CD4-positive, alpha-beta memory T cell (primary cell): Measurements from ENCODE around the gene DIP2C. TPM values are rescaled to one million over a fixed set of nuclear protein-coding genes. Genes with fewer than 3 reads are reported as not detected.

ENCODE experiments used
- CTCF ChIA-PET: fragments of 350-600 bp; sonication (Branson Sonifier 250); formaldehyde crosslinking; loops from one replicate; lab custom pipeline; 2021; ENCODE audit warnings: inconsistent platforms; ENCODE audit not compliant: partially characterized antibody; lab: Charles Lee
- POLR2A ChIA-PET: fragments of 350-600 bp; sonication (Branson Sonifier 250); formaldehyde crosslinking; loops from one replicate; lab custom pipeline; 2021; ENCODE audit not compliant: partially characterized antibody; lab: Charles Lee
- DNase-seq, 5 donors: peaks; one replicate each; pipeline versions ENCODE4 v3.0.0 to v3.0.0-alpha.2; 2020 to 2022; ENCODE audit warnings: mixed read lengths in 1 of 5
- H3K27ac ChIP-seq: one replicate; pipeline ENCODE4 v1.7.0; 2013; ENCODE audit warnings: low read depth, low read length
- H3K27me3 ChIP-seq: 2 replicates; pipeline ENCODE4 v1.7.0; 2013; ENCODE audit warnings: mild to moderate bottlenecking, low read length, moderate library complexity; ENCODE audit not compliant: insufficient read depth
- H3K36me3 ChIP-seq: 2 replicates; pipeline ENCODE4 v1.7.0; 2013; ENCODE audit warnings: mild to moderate bottlenecking, low read length, moderate library complexity; ENCODE audit not compliant: insufficient read depth
- H3K4me1 ChIP-seq: 2 replicates; pipeline ENCODE4 v1.7.0; 2013; ENCODE audit warnings: mild to moderate bottlenecking, low read length, moderate library complexity; ENCODE audit not compliant: insufficient read depth
- H3K4me3 ChIP-seq, 2 donors: one replicate each; pipeline ENCODE4 v1.7.0; 2013; ENCODE audit warnings: low read length in 2 of 2, mild to moderate bottlenecking in 1 of 2
- H3K9me3 ChIP-seq, 2 donors: one replicate each; pipeline ENCODE4 v1.7.0; 2013; ENCODE audit warnings: low read length in 2 of 2, control low read depth in 1 of 2; ENCODE audit not compliant: control insufficient read depth in 1 of 2
- H3K27ac Mint-ChIP-seq, 7 donors: one replicate each; pipeline ENCODE4 v1.8.0; 2020 to 2021; ENCODE audit warnings: mixed read lengths in 7 of 7, mild to moderate bottlenecking in 6 of 7, inconsistent platforms in 3 of 7, moderate library complexity in 3 of 7
- H3K27me3 Mint-ChIP-seq, 2 donors: one replicate each; pipeline ENCODE4 v1.8.0; 2020 to 2021; ENCODE audit warnings: mixed read lengths in 2 of 2
- H3K36me3 Mint-ChIP-seq, 2 donors: one replicate each; pipeline ENCODE4 v1.8.0; 2020 to 2021; ENCODE audit warnings: mixed read lengths in 2 of 2, inconsistent platforms in 1 of 2, mild to moderate bottlenecking in 1 of 2
- H3K4me1 Mint-ChIP-seq, 4 donors: one replicate each; pipeline ENCODE4 v1.8.0; 2020 to 2021; ENCODE audit warnings: mixed read lengths in 4 of 4, mild to moderate bottlenecking in 1 of 4
- H3K4me3 Mint-ChIP-seq, 8 donors: one replicate each; pipeline ENCODE4 v1.8.0; 2020 to 2021; ENCODE audit warnings: mixed read lengths in 8 of 8, mild to moderate bottlenecking in 7 of 8, moderate library complexity in 6 of 8, inconsistent platforms in 3 of 8
- H3K9me3 Mint-ChIP-seq, 8 donors: one replicate each; pipeline ENCODE4 v1.8.0; 2020 to 2021; ENCODE audit warnings: mixed read lengths in 8 of 8, mild to moderate bottlenecking in 5 of 8, inconsistent platforms in 3 of 8, moderate library complexity in 1 of 8
- intact Hi-C: fragments of 100-400 bp; cut with micrococcal nuclease; formaldehyde crosslinking; loops from one replicate; pipeline ENCODE4 v1.15.1; 2023
- polyA plus RNA-seq, 2 donors: library from polyadenylated mRNA; unstranded; fragments of 300-500 nt; fragmentation: Illumina TruSeq; gene quantifications; one replicate each; pipeline ENCODE4 v1.2.3, GENCODE V29; 2021
- total RNA-seq, 2 experiments: library from RNA; stranded (reverse); gene quantifications; one replicate each; pipeline ENCODE4 v1.2.3, GENCODE V29; 2021

DIP2C gene
- total and polyA plus RNA-seq, 4 experiments from 2014 or later, result 1.1 to 6.0 (median 3.9) TPM

- H3K4me3 Mint-ChIP-seq, result no peak overlapping the region
- H3K36me3 ChIP-seq, result no peaks in the 10 kb centered on the region
- H3K9me3 ChIP-seq, result no peaks in the 10 kb centered on the region
- no peaks in the 10 kb centered on the region for H3K36me3 Mint-ChIP-seq
- intact Hi-C loops, result no loop called here
- CTCF ChIA-PET, result no interaction called here
- H3K27me3 ChIP-seq, result no peaks in the 10 kb centered on the region
- no peak for DNase-seq
- H3K27ac Mint-ChIP-seq, result no peak overlapping the region
- POLR2A ChIA-PET, result no interaction called here
- H3K4me3 ChIP-seq, result no peak overlapping the region
- H3K27ac ChIP-seq, result no peak overlapping the region
- peaks cover 0 to 6% of the 10 kb centered on the region in 2 donors for H3K27me3 Mint-ChIP-seq
- H3K4me1 Mint-ChIP-seq, result peaks cover 0 to 4% (median 0%) of the 10 kb centered on the region in 4 donors
- no peaks in the 10 kb centered on the region for H3K4me1 ChIP-seq
- peaks cover 0 to 4% (median 0%) of the 10 kb centered on the region in 8 donors for H3K9me3 Mint-ChIP-seq
Observed at GRCh38 chr10:667602-668143, 21.8 kb downstream of the DIP2C start.

- Histone ChIP-seq H3K27ac (no peak overlapping the region), H3K36me3 (no peaks in the 10 kb centered on the region), H3K4me3 (no peak overlapping the region), H3K27me3 (no peaks in the 10 kb centered on the region), H3K4me1 (no peaks in the 10 kb centered on the region), H3K9me3 (no peaks in the 10 kb centered on the region)
- H3K27ac Mint-ChIP-seq, result no peak overlapping the region
- no peaks in the 10 kb centered on the region for H3K36me3 Mint-ChIP-seq
- H3K27me3 Mint-ChIP-seq, result peaks cover 0 to 5% of the 10 kb centered on the region in 2 donors
- H3K9me3 Mint-ChIP-seq, result peaks cover 0 to 4% (median 0%) of the 10 kb centered on the region in 8 donors
- CTCF ChIA-PET, result no interaction called here
- POLR2A ChIA-PET, result no interaction called here
- DNase-seq, result no peak
- H3K4me1 Mint-ChIP-seq, result peaks cover 0 to 3% (median 0%) of the 10 kb centered on the region in 4 donors
- intact Hi-C loops, result no loop called here
- H3K4me3 Mint-ChIP-seq, result no peak overlapping the region
Observed at GRCh38 chr10:667096-667495, 22.4 kb downstream of the DIP2C start.

GRCh38 chr10:666237-667012 is 23.0 kb downstream of the DIP2C start:
- POLR2A ChIA-PET, result no interaction called here
- Histone ChIP-seq H3K27ac (no peak overlapping the region), H3K9me3 (no peaks in the 10 kb centered on the region), H3K4me3 (no peak overlapping the region), H3K4me1 (no peaks in the 10 kb centered on the region), H3K27me3 (no peaks in the 10 kb centered on the region), H3K36me3 (no peaks in the 10 kb centered on the region)
- peaks cover 0 to 3% of the 10 kb centered on the region in 2 donors for H3K27me3 Mint-ChIP-seq
- no peaks in the 10 kb centered on the region for H3K36me3 Mint-ChIP-seq
- H3K9me3 Mint-ChIP-seq, result peaks cover 0 to 2% (median 0%) of the 10 kb centered on the region in 8 donors
- H3K27ac Mint-ChIP-seq, result no peak overlapping the region
- H3K4me3 Mint-ChIP-seq, result no peak overlapping the region
- CTCF ChIA-PET, result no interaction called here
- no peaks in the 10 kb centered on the region for H3K4me1 Mint-ChIP-seq
- no peak for DNase-seq
- intact Hi-C loops, result no loop called here

GRCh38 chr10:665579-666091 is 23.8 kb downstream of the DIP2C start:
- no peaks in the 10 kb centered on the region for H3K4me1 ChIP-seq
- Mint-ChIP-seq H3K4me1 (no peaks in the 10 kb centered on the region), H3K4me3 (no peak overlapping the region), H3K9me3 (peaks cover 0 to 2% (median 0%) of the 10 kb centered on the region in 8 donors), H3K36me3 (no peaks in the 10 kb centered on the region), H3K27me3 (peaks cover 0 to 5% of the 10 kb centered on the region in 2 donors), H3K27ac (no peak overlapping the region)
- H3K4me3 ChIP-seq, result no peak overlapping the region
- H3K36me3 ChIP-seq, result no peaks in the 10 kb centered on the region
- POLR2A ChIA-PET, result no interaction called here
- H3K9me3 ChIP-seq, result no peaks in the 10 kb centered on the region
- no peaks in the 10 kb centered on the region for H3K27me3 ChIP-seq
- CTCF ChIA-PET, result no interaction called here
- no peak overlapping the region for H3K27ac ChIP-seq
- no peak for DNase-seq
- intact Hi-C loops, result no loop called here

- H3K27ac Mint-ChIP-seq, result no peak overlapping the region
- Histone ChIP-seq H3K27ac (no peak overlapping the region), H3K9me3 (no peaks in the 10 kb centered on the region), H3K4me3 (no peak overlapping the region), H3K4me1 (no peaks in the 10 kb centered on the region), H3K27me3 (no peaks in the 10 kb centered on the region), H3K36me3 (no peaks in the 10 kb centered on the region)
- H3K27me3 Mint-ChIP-seq, result peaks cover 0 to 5% of the 10 kb centered on the region in 2 donors
- intact Hi-C loops, result no loop called here
- no peaks in the 10 kb centered on the region for H3K9me3 Mint-ChIP-seq
- POLR2A ChIA-PET, result no interaction called here
- no peaks in the 10 kb centered on the region for H3K4me1 Mint-ChIP-seq
- CTCF ChIA-PET, result no interaction called here
- H3K36me3 Mint-ChIP-seq, result no peaks in the 10 kb centered on the region
- H3K4me3 Mint-ChIP-seq, result no peak overlapping the region
- no peak for DNase-seq
Observed at GRCh38 chr10:664893-665292, 24.6 kb downstream of the DIP2C start.

GRCh38 chr10:664301-664700 is 25.2 kb downstream of the DIP2C start:
- H3K4me3 Mint-ChIP-seq, result no peak overlapping the region
- Histone ChIP-seq H3K9me3 (no peaks in the 10 kb centered on the region), H3K27me3 (no peaks in the 10 kb centered on the region), H3K36me3 (no peaks in the 10 kb centered on the region), H3K27ac (no peak overlapping the region), H3K4me3 (no peak overlapping the region), H3K4me1 (no peaks in the 10 kb centered on the region)
- H3K4me1 Mint-ChIP-seq, result peaks cover 0 to 4% (median 0%) of the 10 kb centered on the region in 4 donors
- ChIA-PET CTCF (no interaction called here), POLR2A (no interaction called here)
- no peak for DNase-seq
- no peaks in the 10 kb centered on the region for H3K9me3 Mint-ChIP-seq
- H3K36me3 Mint-ChIP-seq, result no peaks in the 10 kb centered on the region
- intact Hi-C loops, result no loop called here
- peaks cover under 1 to 5% of the 10 kb centered on the region in 2 donors for H3K27me3 Mint-ChIP-seq
- H3K27ac Mint-ChIP-seq, result no peak overlapping the region

GRCh38 chr10:663831-664251 is 25.6 kb downstream of the DIP2C start:
- Histone ChIP-seq H3K27me3 (no peaks in the 10 kb centered on the region), H3K9me3 (no peaks in the 10 kb centered on the region), H3K4me1 (no peaks in the 10 kb centered on the region), H3K36me3 (no peaks in the 10 kb centered on the region), H3K4me3 (no peak overlapping the region), H3K27ac (no peak overlapping the region)
- Mint-ChIP-seq H3K9me3 (no peaks in the 10 kb centered on the region), H3K27ac (no peak overlapping the region), H3K36me3 (no peaks in the 10 kb centered on the region), H3K4me1 (peaks cover 0 to 5% (median 0%) of the 10 kb centered on the region in 4 donors), H3K27me3 (peaks cover 5% of the 10 kb centered on the region in 2 donors), H3K4me3 (no peak overlapping the region)
- CTCF ChIA-PET, result no interaction called here
- intact Hi-C loops, result no loop called here
- DNase-seq, result no peak
- POLR2A ChIA-PET, result no interaction called here
